Neural crest cell (in vitro differentiated cells): Measurements from ENCODE around the gene GDF2. TPM values are rescaled to one million over a fixed set of nuclear protein-coding genes. Genes with fewer than 3 reads are reported as not detected.

Experiments used
- DNase-seq: peaks from one replicate; pipeline ENCODE4 v3.0.0; 2021; ENCODE audit warnings: low read depth, mixed read lengths, low spot score
- H3K27ac Mint-ChIP-seq: one replicate; pipeline ENCODE4 v1.8.0; 2021; ENCODE audit warnings: mild to moderate bottlenecking, mixed read lengths; ENCODE audit not compliant: unreplicated experiment
- H3K27me3 Mint-ChIP-seq: 2 replicates; pipeline ENCODE4 v1.8.0; 2021; ENCODE audit warnings: low read depth, mild to moderate bottlenecking, mixed read lengths
- H3K36me3 Mint-ChIP-seq: 2 replicates; pipeline ENCODE4 v1.8.0; 2021; ENCODE audit warnings: low read depth, mild to moderate bottlenecking, mixed read lengths
- H3K4me1 Mint-ChIP-seq: 2 replicates; pipeline ENCODE4 v1.8.0; 2021; ENCODE audit warnings: mixed read lengths
- H3K4me3 Mint-ChIP-seq: one replicate; pipeline ENCODE4 v1.8.0; 2021; ENCODE audit warnings: mild to moderate bottlenecking, mixed read lengths
- H3K9me3 Mint-ChIP-seq: 2 replicates; pipeline ENCODE4 v1.8.0; 2021; ENCODE audit warnings: mixed read lengths
- total RNA-seq: library from RNA; stranded (reverse); gene quantifications from 2 replicates; pipeline ENCODE4 v1.2.1, GENCODE V29; 2021
- TF ChIP-seq, protein P1 (sequence below): fragments of 200-600 bp; sonication (generic); conservative IDR thresholded peaks from 2 replicates; pipeline ENCODE4 v1.5.0; 2021; ENCODE audit warnings: antibody characterized with exemption, mild to moderate bottlenecking

Gene GDF2
- total RNA-seq, 1 donor from 2014 or later: not detected

DNA sequence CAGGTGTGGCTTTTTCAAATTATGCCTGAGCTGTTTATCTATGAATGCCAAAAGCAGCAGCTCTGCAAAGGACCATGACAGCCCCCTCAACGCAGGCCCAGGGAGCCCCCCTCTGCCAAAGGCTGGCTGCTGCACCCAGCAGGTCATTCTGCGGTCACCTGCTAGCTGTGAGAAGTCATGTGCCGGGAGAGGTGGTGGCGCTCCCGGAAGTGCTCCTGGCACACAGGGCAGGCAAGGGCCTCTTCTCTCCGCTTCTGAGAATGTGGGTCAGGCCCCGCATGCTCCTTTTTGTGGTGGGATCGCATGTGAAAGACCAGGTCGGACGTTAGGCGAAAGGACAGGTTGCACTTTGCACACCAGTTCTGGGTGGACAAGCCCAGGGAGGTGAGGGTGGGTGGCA is 45.4 kb downstream of the GDF2 start:
- no peak overlapping the region for H3K27ac Mint-ChIP-seq

DNA sequence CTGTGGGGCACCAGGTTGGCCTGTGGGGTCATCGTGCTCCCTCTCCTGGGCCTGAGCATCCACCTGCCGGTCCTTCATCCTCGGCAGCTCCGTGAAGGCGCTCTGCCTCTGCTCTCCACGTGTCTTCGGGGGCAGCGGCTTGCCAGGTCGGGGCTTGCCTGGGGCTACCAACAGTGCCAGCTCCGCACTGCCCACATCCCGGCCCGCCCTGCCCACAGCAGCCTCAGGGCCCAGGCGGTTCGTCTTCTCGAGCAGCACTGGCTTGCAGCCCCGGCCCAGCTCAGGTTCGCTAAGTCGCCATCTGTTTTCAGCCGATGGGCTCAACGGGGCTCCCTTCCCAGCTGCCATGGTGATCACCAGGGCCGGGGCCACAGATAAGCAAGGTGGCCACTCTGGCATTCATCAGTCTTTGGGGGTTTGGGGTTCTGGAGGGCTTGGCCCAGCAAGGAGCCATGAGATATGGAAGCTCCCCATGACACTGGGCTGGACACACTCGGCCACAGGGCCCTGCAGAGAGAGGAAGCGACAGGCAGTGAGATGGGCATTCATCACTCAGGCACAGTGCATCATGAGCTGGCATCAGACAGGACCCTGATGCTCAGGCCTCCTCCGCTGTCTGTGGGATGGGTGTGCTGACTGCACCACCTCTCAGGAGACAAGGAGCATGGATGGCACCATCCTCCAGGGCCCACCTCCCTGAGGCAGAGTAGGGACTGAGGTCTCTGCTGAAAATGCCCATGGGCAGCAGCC is 46.4 kb downstream of the GDF2 start:
- H3K9me3 Mint-ChIP-seq: no peaks in the 10 kb centered on the region
- TF ChIP-seq, protein P1, sequence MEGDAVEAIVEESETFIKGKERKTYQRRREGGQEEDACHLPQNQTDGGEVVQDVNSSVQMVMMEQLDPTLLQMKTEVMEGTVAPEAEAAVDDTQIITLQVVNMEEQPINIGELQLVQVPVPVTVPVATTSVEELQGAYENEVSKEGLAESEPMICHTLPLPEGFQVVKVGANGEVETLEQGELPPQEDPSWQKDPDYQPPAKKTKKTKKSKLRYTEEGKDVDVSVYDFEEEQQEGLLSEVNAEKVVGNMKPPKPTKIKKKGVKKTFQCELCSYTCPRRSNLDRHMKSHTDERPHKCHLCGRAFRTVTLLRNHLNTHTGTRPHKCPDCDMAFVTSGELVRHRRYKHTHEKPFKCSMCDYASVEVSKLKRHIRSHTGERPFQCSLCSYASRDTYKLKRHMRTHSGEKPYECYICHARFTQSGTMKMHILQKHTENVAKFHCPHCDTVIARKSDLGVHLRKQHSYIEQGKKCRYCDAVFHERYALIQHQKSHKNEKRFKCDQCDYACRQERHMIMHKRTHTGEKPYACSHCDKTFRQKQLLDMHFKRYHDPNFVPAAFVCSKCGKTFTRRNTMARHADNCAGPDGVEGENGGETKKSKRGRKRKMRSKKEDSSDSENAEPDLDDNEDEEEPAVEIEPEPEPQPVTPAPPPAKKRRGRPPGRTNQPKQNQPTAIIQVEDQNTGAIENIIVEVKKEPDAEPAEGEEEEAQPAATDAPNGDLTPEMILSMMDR: no peak
- H3K27me3 Mint-ChIP-seq: no peaks in the 10 kb centered on the region

More for the DNA sequence above, 45.4 kb downstream of the GDF2 start:
- Mint-ChIP-seq H3K4me1 (no peaks in the 10 kb centered on the region), H3K4me3 (no peak overlapping the region), H3K9me3 (no peaks in the 10 kb centered on the region), H3K36me3 (no peaks in the 10 kb centered on the region), H3K27me3 (no peaks in the 10 kb centered on the region)
- TF ChIP-seq, protein P1: no peak
- DNase-seq: no peak

DNA sequence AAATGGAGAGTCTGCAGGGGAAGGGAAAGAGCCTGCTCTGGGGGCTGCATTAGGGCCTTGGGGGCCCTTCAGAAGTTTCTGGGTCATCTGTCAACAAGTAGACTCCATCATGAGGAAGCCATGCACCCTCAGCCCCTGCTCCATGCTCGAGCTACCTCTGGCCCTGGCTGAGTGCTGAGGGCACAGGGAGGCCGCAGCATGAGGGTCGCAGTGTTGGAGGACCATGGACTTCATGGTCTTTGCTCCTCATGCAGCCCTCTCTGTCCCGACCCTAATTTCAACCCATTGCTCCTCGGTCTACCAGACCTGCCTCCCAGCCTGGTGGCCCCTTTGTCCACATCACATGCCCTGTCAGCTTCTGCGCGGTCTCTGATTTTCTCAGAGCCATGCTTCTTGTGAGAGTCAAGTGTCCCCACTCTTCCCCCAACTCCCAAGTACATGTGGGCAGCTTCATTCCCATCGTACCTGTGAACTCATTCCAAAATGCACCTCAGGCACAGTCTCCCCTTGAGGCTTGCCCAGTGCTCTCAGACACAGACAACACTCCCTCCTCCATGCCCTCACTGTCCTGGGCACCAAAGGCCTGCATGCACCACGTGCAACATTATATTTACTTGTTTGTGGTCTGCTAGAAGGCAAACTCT is 47.1 kb downstream of the GDF2 start:
- no peaks in the 10 kb centered on the region for H3K36me3 Mint-ChIP-seq
- H3K4me3 Mint-ChIP-seq: no peak overlapping the region
- no peaks in the 10 kb centered on the region for H3K4me1 Mint-ChIP-seq
- no peaks in the 10 kb centered on the region for H3K27me3 Mint-ChIP-seq
- no peaks in the 10 kb centered on the region for H3K9me3 Mint-ChIP-seq
- TF ChIP-seq, protein P1: no peak
- no peak for DNase-seq
- H3K27ac Mint-ChIP-seq: no peak overlapping the region

More for the DNA sequence above, 46.4 kb downstream of the GDF2 start:
- Mint-ChIP-seq H3K4me3 (no peak overlapping the region), H3K27ac (peak overlapping the region; percentile 50), H3K36me3 (no peaks in the 10 kb centered on the region), H3K4me1 (no peaks in the 10 kb centered on the region)
- no peak for DNase-seq

DNA sequence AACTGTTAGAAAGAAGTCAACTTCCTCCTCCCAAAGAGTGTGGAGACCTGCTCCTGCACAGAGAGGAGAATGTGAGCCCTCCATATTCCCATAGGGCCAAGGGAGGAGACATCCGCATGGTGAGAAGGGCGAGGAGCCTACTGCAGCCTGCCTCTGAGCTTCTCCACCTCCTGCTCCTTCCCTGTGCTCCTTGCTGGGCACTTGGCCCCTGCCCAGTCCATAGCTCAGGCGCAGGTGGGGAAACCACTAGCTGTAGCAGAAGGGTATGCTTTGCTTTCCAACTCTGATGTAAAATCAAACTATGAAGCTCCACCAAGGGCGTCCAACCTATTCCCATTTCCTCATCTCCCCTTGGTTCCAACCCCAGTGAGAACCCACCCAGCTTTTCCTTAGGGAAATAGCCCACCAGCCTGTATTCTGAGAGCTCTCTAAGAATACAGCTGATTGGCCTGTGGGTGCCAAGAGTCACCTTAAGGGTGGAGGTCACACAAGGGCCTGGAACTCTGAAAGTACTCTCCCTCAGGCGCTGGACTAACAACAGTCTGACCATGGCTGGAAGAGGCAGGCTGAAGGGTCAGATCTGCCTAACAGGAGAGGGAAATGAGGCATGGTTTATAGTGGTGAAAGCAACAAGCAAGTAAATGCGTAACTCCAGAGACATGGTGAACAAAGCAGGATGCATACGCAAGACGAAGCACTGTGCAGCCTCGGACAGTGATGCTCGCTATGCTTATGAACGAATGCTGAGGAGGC is 47.9 kb downstream of the GDF2 start:
- no peak overlapping the region for H3K4me3 Mint-ChIP-seq
- H3K27ac Mint-ChIP-seq: no peak overlapping the region
- TF ChIP-seq, protein P1: no peak
- no peaks in the 10 kb centered on the region for H3K4me1 Mint-ChIP-seq
- H3K27me3 Mint-ChIP-seq: no peaks in the 10 kb centered on the region
- no peaks in the 10 kb centered on the region for H3K36me3 Mint-ChIP-seq
- H3K9me3 Mint-ChIP-seq: no peaks in the 10 kb centered on the region
- DNase-seq: no peak

DNA sequence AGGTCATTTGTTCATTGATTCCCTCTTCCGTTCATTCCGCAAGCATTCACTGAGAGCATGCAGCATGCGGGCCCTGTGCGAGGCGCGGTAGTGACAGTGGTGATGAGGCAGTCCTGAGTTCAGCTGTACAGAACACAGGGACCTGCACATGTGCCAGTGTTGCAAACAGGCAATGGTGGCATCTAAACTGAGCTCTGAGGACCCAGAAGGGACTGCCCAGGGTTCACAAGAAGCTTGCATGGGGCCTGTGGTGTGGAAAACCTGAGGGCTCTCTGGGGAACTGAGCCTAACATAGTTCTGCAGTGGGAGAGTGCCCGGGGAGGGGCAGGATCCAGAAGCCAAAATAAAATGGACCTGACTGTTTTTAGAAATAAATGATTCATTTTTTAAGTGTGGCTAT is 48.6 kb downstream of the GDF2 start:
- Mint-ChIP-seq H3K9me3 (no peaks in the 10 kb centered on the region), H3K27me3 (peaks cover 4% of the 10 kb centered on the region), H3K4me1 (no peaks in the 10 kb centered on the region), H3K27ac (no peak overlapping the region), H3K36me3 (no peaks in the 10 kb centered on the region), H3K4me3 (no peak overlapping the region)
- TF ChIP-seq, protein P1: no peak
- no peak for DNase-seq
